Endodermal cell (in vitro differentiated cells): ENCODE data around the gene RUNX1. TPM values are rescaled to one million over a fixed set of nuclear protein-coding genes. Genes with fewer than 3 reads are reported as not detected.
"Not testable (repeated sequence)": the region's sequence is repeated elsewhere in the genome, so short reads cannot be mapped to it uniquely, and the experiment has no call there.

ENCODE experiments used
- DNase-seq: peaks from one replicate; pipeline ENCODE4 v3.0.0-alpha.2; 2017
- H3K27ac ChIP-seq: 2 replicates; pipeline ENCODE4 v1.5.1; 2013; ENCODE audit warnings: mild to moderate bottlenecking, low read depth, low read length, moderate library complexity
- H3K27me3 ChIP-seq: 2 replicates; pipeline ENCODE4 v1.6.1; 2013; ENCODE audit warnings: mild to moderate bottlenecking, low read length, moderate library complexity; ENCODE audit not compliant: insufficient read depth, control insufficient read depth, poor library complexity, severe bottlenecking
- H3K36me3 ChIP-seq: 2 replicates; pipeline ENCODE4 v1.7.0; 2013; ENCODE audit warnings: mild to moderate bottlenecking, low read length, moderate library complexity; ENCODE audit not compliant: control insufficient read depth, insufficient read depth
- H3K4me1 ChIP-seq: one replicate; pipeline ENCODE4 v1.7.0; 2013; ENCODE audit warnings: low read length; ENCODE audit not compliant: control insufficient read depth, insufficient read depth
- H3K4me3 ChIP-seq: 2 replicates; pipeline ENCODE4 v1.5.1; 2013; ENCODE audit warnings: mild to moderate bottlenecking, low read length, moderate library complexity
- H3K9ac ChIP-seq: 2 replicates; pipeline ENCODE4 v1.6.1; 2013; ENCODE audit warnings: mild to moderate bottlenecking, low read length, moderate library complexity; ENCODE audit not compliant: poor library complexity, severe bottlenecking; ENCODE audit errors: extremely low read depth
- H3K9me3 ChIP-seq: 2 replicates; pipeline ENCODE4 v1.6.1; 2013; ENCODE audit warnings: mild to moderate bottlenecking, low read length, moderate library complexity; ENCODE audit not compliant: control insufficient read depth
- H3K27ac Mint-ChIP-seq: 2 replicates; pipeline ENCODE4 v1.8.0; 2020; ENCODE audit warnings: mixed read lengths
- H3K27me3 Mint-ChIP-seq: 2 replicates; pipeline ENCODE4 v1.8.0; 2021; ENCODE audit warnings: mild to moderate bottlenecking, mixed read lengths; ENCODE audit not compliant: insufficient read depth
- H3K36me3 Mint-ChIP-seq: 2 replicates; pipeline ENCODE4 v1.8.0; 2020; ENCODE audit warnings: low read depth, mixed read lengths
- H3K4me1 Mint-ChIP-seq: 2 replicates; pipeline ENCODE4 v1.8.0; 2020; ENCODE audit warnings: mixed read lengths
- H3K4me3 Mint-ChIP-seq: 2 replicates; pipeline ENCODE4 v1.8.0; 2020; ENCODE audit warnings: mild to moderate bottlenecking, moderate library complexity, mixed read lengths
- H3K9me3 Mint-ChIP-seq: 2 replicates; pipeline ENCODE4 v1.8.0; 2020; ENCODE audit warnings: mild to moderate bottlenecking, mixed read lengths
- WGBS, 2 experiments: methylation state at CpG; one replicate each; pipeline versions ENCODE4 v1.1.5 to v1.1.7; 2013; ENCODE audit warnings: missing lambda C conversion rate in 2 of 2, mixed read lengths in 1 of 2; ENCODE audit not compliant: insufficient coverage in 1 of 2, insufficient read length in 1 of 2; 5-methylcytosine and 5-hydroxymethylcytosine counted together
- total RNA-seq, 2 donors: library from RNA; stranded (reverse); fragmentation: NEBNext Ultra II Directional in 1 of 2; extraction: Animal tissue kit (Norgen Biotek cat#: 25700) in 1 of 2; gene quantifications; 2 replicates in 1 of 2; 3 replicates in 1 of 2; pipeline ENCODE4 v1.2.1, GENCODE V29; 2021
- TF ChIP-seq, protein P1 (sequence below): fragments of 200-600 bp; sonication (generic); conservative IDR thresholded peaks from 2 replicates; pipeline ENCODE4 v1.5.0; 2021; ENCODE audit warnings: antibody characterized with exemption, mild to moderate bottlenecking

RUNX1 gene
- total RNA-seq, 2 donors from 2014 or later, result 0.31 to 2.8 TPM

DNA sequence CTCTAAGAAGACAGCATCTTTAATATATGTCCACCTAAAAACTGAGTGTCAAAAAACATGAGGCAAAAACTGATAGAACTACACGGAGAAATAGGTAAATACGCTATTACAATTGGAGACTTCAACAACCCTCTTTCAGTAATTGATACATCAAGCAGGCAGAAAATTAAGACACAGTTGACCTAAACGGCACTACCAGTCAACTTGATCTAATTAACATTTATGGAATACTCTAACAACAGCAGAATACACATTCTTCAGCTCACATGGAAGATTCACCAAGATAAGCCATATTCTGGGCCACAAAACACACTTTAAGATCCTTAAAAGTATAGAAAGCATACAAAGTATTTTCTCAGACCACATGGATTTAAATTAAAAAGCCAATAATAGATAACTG, 242.7 kb downstream of the RUNX1 start:
- H3K9me3 ChIP-seq, result peaks cover 25% of the 10 kb centered on the region
- TF ChIP-seq, protein P1, sequence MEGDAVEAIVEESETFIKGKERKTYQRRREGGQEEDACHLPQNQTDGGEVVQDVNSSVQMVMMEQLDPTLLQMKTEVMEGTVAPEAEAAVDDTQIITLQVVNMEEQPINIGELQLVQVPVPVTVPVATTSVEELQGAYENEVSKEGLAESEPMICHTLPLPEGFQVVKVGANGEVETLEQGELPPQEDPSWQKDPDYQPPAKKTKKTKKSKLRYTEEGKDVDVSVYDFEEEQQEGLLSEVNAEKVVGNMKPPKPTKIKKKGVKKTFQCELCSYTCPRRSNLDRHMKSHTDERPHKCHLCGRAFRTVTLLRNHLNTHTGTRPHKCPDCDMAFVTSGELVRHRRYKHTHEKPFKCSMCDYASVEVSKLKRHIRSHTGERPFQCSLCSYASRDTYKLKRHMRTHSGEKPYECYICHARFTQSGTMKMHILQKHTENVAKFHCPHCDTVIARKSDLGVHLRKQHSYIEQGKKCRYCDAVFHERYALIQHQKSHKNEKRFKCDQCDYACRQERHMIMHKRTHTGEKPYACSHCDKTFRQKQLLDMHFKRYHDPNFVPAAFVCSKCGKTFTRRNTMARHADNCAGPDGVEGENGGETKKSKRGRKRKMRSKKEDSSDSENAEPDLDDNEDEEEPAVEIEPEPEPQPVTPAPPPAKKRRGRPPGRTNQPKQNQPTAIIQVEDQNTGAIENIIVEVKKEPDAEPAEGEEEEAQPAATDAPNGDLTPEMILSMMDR, result no peak
- no peak overlapping the region for H3K9ac ChIP-seq
- H3K36me3 Mint-ChIP-seq, result peaks cover 7% of the 10 kb centered on the region
- peaks cover 6% of the 10 kb centered on the region for H3K4me1 Mint-ChIP-seq
- WGBS, 2 experiments, result 84 to 94% methylated on average over 3 of the region's 3 CpGs
- H3K27me3 ChIP-seq, result no peaks in the 10 kb centered on the region
- H3K4me3 ChIP-seq, result no peak overlapping the region
- H3K4me1 ChIP-seq, result peaks cover 3% of the 10 kb centered on the region
- no peak for DNase-seq
- no peak overlapping the region for H3K27ac ChIP-seq
- H3K27me3 Mint-ChIP-seq, result peaks cover 4% of the 10 kb centered on the region
- no peak overlapping the region for H3K27ac Mint-ChIP-seq
- no peaks in the 10 kb centered on the region for H3K36me3 ChIP-seq
- no peak overlapping the region for H3K4me3 Mint-ChIP-seq
- H3K9me3 Mint-ChIP-seq, result peaks cover 20% of the 10 kb centered on the region

DNA sequence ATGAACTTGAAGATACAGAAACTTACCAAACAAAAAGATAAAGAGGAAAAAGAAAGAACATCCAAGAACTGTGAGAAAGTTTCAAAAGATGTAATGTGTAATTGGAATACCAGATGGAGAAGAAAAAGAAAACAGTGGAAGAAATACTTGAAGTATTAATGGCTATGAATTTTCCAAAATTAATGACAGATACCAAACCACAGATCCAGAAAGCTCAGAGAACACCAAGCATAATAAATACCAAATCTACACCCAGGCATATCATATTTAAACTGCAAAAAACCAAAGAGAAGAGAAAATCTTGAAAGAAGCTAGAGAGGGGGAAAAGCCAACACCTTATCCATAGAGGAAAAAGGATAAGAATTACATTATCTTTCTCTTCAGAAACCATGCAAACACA, 243.9 kb downstream of the RUNX1 start:
- Mint-ChIP-seq H3K27ac (no peak overlapping the region), H3K36me3 (peaks cover 7% of the 10 kb centered on the region), H3K27me3 (peaks cover 4% of the 10 kb centered on the region), H3K9me3 (peaks cover 20% of the 10 kb centered on the region), H3K4me1 (peaks cover 6% of the 10 kb centered on the region), H3K4me3 (no peak overlapping the region)
- H3K27ac ChIP-seq, result no peak overlapping the region
- TF ChIP-seq, protein P1, result no peak
- H3K9me3 ChIP-seq, result peaks cover 25% of the 10 kb centered on the region
- no peak overlapping the region for H3K4me3 ChIP-seq
- no peaks in the 10 kb centered on the region for H3K36me3 ChIP-seq
- no peaks in the 10 kb centered on the region for H3K27me3 ChIP-seq
- no peak overlapping the region for H3K9ac ChIP-seq
- DNase-seq, result no peak
- H3K4me1 ChIP-seq, result peaks cover 6% of the 10 kb centered on the region

DNA sequence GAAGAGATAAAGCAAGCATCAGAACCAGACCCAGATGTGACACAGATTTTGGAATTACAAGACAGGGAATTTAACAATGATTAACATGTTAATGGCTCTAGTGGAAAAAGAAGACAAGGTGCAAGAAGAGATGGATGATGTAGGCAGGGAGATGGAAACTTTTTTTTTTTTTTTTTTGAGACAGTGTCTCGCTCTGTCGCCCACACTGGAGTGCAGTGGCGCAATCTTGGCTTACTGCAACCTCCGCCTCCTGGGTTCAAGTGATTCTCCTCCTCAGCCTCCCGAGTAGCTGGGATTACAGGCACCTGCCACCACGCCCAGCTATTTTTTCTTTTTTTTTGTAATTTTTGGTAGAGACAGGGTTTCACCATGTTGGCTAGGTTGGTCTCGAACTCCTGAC, 244.5 kb downstream of the RUNX1 start:
- WGBS, 2 experiments, result 80 to 95% methylated on average over 4 to 7 of the region's 7 CpGs
- H3K9me3 Mint-ChIP-seq, result peaks cover 20% of the 10 kb centered on the region
- not testable (repeated sequence) for H3K36me3 Mint-ChIP-seq, H3K9ac ChIP-seq, H3K27me3 ChIP-seq, H3K27me3 Mint-ChIP-seq, H3K4me1 Mint-ChIP-seq, DNase-seq, H3K27ac ChIP-seq, H3K4me3 Mint-ChIP-seq, H3K4me1 ChIP-seq, H3K4me3 ChIP-seq, H3K36me3 ChIP-seq, H3K27ac Mint-ChIP-seq
- H3K9me3 ChIP-seq, result peaks cover 25% of the 10 kb centered on the region

DNA sequence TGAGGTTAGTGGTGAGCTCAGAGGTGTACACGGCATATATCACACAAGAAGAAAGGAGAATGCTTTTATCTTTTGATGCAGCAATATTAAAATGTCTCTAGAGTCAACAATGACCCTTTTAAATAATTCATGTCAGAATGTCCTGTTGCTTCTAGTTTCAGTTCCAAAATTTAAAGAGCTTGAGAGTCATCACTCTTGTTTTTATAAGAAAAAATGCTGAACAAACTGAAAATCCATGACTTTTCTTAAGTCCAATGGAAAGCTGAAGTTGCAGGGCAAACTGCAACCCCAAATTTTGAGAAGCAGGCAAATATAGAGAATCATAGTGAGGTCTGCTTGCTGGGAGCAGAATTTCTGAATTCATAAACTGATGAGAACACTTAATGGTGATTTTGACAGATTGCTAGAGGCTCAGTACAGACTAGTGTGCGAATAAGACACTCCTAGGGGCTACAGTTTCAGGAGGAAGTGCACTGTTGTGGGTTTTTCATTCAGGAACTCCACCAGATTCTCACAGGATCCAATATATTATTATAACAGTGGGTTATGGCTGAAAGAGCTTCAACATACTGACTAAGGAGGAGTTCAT, 245.2 kb downstream of the RUNX1 start:
- Histone ChIP-seq H3K27ac (no peak overlapping the region), H3K27me3 (no peaks in the 10 kb centered on the region), H3K36me3 (no peaks in the 10 kb centered on the region), H3K9ac (no peak overlapping the region), H3K4me3 (no peak overlapping the region), H3K9me3 (peaks cover 25% of the 10 kb centered on the region), H3K4me1 (peaks cover 6% of the 10 kb centered on the region)
- H3K36me3 Mint-ChIP-seq, result peaks cover 7% of the 10 kb centered on the region
- peaks cover 6% of the 10 kb centered on the region for H3K4me1 Mint-ChIP-seq
- TF ChIP-seq, protein P1, result no peak
- H3K4me3 Mint-ChIP-seq, result no peak overlapping the region
- 89 to 100% methylated on average over 1 to 2 of the region's 2 CpGs for WGBS, 2 experiments
- DNase-seq, result no peak
- peaks cover 20% of the 10 kb centered on the region for H3K9me3 Mint-ChIP-seq
- H3K27me3 Mint-ChIP-seq, result peaks cover 7% of the 10 kb centered on the region
- no peak overlapping the region for H3K27ac Mint-ChIP-seq
